VCaP (cell line): ENCODE data around the gene SLC23A2.
"Not testable (repeated sequence)": the region's sequence is repeated elsewhere in the genome, so short reads cannot be mapped to it uniquely, and the experiment has no call there.

Experiments
- H3K27ac ChIP-seq: fragments of 450-650 bp; 2 replicates; pipeline ENCODE4 v1.5.1; 2017
- TF ChIP-seq, protein P1 (sequence below): fragments of 450-650 bp; conservative IDR thresholded peaks from 2 replicates; pipeline ENCODE4 v1.5.1; 2017; ENCODE audit warnings: mild to moderate bottlenecking, moderate library complexity

The SLC23A2 gene

DNA sequence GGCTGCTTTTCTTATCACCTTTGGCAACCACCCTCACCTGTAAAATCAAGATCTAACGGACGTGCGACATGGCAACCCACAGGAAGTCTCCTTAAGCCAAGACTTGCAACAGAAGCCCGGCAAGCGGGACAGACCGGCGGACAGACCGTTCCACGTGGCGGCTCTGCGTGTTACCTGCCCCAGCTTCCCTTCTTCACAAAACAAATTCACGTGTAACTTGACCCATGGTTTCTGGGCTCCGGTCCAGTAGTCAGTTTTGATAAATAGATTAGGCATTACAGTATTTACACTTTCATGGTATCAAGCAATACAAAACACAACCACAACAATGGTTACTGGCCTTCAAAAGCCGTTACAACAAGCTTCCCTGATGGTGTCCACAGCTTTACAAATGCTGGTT lies 145.8 kb downstream of the SLC23A2 start:
- H3K27ac ChIP-seq, result peak overlapping the region; percentile 78
- TF ChIP-seq, protein P1, sequence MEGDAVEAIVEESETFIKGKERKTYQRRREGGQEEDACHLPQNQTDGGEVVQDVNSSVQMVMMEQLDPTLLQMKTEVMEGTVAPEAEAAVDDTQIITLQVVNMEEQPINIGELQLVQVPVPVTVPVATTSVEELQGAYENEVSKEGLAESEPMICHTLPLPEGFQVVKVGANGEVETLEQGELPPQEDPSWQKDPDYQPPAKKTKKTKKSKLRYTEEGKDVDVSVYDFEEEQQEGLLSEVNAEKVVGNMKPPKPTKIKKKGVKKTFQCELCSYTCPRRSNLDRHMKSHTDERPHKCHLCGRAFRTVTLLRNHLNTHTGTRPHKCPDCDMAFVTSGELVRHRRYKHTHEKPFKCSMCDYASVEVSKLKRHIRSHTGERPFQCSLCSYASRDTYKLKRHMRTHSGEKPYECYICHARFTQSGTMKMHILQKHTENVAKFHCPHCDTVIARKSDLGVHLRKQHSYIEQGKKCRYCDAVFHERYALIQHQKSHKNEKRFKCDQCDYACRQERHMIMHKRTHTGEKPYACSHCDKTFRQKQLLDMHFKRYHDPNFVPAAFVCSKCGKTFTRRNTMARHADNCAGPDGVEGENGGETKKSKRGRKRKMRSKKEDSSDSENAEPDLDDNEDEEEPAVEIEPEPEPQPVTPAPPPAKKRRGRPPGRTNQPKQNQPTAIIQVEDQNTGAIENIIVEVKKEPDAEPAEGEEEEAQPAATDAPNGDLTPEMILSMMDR, result no peak

DNA sequence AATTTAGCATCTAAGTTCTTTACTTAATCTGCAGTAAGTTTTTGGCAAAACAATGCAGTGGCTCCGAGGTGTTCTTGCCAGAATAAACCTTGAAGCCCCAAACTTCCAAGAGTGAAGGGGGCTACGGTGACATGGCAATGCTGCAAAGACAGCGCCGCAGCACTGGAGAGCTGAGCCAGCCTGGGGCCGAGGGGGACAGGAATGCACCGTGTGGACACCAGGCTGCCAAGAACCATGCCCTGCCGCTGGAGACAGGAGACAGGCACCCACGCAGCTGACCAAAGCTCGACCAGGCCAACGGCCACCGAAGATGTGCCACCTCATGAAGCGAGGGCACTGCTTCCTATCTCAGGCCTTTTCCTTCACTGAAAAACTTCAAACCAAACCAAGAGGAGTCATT lies 146.2 kb downstream of the SLC23A2 start:
- TF ChIP-seq, protein P1, result no peak
- peak overlapping the region; percentile 78 for H3K27ac ChIP-seq

GRCh38 chr20:4854561-4854901 lies 146.8 kb downstream of the SLC23A2 start:
- H3K27ac ChIP-seq, result peak overlapping the region; percentile 78
- TF ChIP-seq, protein P1, result no peak

DNA sequence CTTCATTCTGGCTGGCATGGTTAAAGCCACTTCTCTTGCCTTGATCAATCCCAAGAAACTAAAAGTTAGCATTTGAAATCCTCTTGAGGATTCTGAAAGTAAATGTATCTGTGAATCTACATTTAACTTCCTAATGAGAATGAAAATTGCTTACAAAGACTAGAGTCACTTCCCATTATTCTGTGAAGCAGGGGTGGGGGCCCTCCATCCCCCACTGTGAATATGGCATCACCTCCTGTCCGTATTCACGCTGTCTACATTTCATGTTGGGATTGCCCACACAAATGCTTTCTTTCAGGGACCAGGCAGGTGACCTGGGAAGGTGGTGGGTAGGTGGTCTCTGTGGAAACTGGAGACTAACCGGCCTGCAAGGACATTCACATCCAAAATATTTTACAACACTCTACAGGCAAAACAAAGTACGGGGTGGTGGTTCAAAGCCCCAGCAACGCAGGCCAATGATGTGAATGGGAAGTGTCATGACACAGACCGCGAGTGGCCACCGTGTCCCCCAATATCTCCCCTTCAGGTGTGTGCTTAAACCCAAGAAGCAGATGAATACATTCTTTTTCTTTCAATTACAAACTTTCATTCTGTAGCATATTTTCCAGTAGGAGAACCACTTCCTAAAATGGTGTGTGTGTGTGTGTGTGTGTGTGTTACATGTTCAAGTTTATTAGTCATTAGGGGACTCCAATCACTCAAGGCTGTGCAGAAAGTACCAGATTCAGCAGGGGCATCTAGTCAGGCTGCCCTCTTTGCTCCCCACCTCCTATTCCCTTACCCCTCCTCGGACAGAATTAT lies 147.4 kb downstream of the SLC23A2 start:
- H3K27ac ChIP-seq, result peak overlapping the region; percentile 78; the same call in 1 of the 2 replicates
- TF ChIP-seq, protein P1, result no peak

DNA sequence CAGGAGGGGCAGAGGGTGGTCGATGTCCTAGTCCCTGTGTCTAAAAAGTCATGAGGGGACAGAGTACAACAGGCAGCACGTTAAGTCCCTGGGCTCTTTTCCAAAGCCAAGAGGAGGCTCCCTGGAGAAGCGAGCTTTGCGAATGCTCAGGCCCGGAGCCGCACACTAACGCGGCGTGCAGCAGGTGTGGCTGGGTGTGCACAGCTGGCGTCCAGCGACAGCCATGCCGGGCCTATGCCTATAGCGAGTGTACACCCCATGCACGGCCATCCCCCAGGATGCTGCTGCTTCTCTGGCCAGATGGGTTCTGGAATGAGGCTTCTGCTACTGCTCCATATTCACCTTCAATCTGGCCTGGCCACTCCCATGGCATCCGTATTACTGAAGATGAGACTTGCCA lies 148.3 kb downstream of the SLC23A2 start:
- TF ChIP-seq, protein P1, result no peak
- no peak overlapping the region for H3K27ac ChIP-seq

- TF ChIP-seq, protein P1, result no peak
- no peak overlapping the region for H3K27ac ChIP-seq
Measured at GRCh38 chr20:4850960-4851359, 150.3 kb downstream of the SLC23A2 start.

DNA sequence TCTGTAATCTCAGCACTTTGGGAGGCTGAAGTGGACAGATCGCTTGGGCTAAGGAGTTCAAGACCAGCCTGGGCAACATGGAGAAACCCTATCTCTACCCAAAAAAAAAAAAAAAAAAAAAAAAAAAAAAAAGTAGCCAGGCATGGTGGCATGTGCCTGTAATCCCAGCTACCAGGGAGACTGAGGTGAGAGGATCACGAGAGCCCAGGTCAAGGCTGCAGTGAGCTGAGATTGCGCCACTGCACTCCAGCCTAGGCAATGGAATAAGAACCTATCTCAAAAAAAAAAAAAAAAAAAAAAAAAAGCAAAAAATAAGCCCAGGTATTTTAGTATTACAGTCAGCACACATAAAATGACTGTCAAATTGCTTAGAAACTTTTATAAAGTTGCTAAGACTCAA lies 152.5 kb downstream of the SLC23A2 start:
- H3K27ac ChIP-seq, result not testable (repeated sequence)

- TF ChIP-seq, protein P1, result no peak
- no peak overlapping the region for H3K27ac ChIP-seq
Measured at GRCh38 chr20:4848041-4848440, 153.3 kb downstream of the SLC23A2 start.
